CD4-positive, alpha-beta T cell (primary cell): ENCODE data around the gene GRK5. TPM values are rescaled to one million over a fixed set of nuclear protein-coding genes. Genes with fewer than 3 reads are reported as not detected.

ENCODE experiments used
- ATAC-seq: fragments of 200-7000 bp; cut with Tn5 transposase; one replicate; pipeline ENCODE4 v1.10.0; 2022; ENCODE audit warnings: mild to moderate bottlenecking; ENCODE audit not compliant: poor library complexity
- CTCF ChIA-PET: fragments of 350-600 bp; sonication (Branson Sonifier 250); formaldehyde crosslinking; loops from one replicate; lab custom pipeline; 2021; ENCODE audit warnings: antibody characterized with exemption, inconsistent platforms; lab: Charles Lee
- POLR2A ChIA-PET: fragments of 350-600 bp; sonication (Branson Sonifier 250); formaldehyde crosslinking; loops from one replicate; lab custom pipeline; 2021; ENCODE audit warnings: antibody characterized with exemption, inconsistent platforms; lab: Charles Lee
- DNase-seq, 14 experiments: peaks; one replicate each; pipeline ENCODE4 v3.0.0-alpha.2; 2013 to 2020; ENCODE audit warnings: mixed read lengths in 2 of 14
- H3K27ac ChIP-seq, 2 donors: one replicate each; pipeline versions ENCODE4 v1.5.1 to v1.7.0; 2013; ENCODE audit warnings: low read length in 2 of 2, low read depth in 1 of 2, mild to moderate bottlenecking in 1 of 2
- H3K27me3 ChIP-seq, 2 experiments: 1 replicate in 1 of 2; 2 replicates in 1 of 2; pipeline versions ENCODE4 v1.6.1 to v1.7.0; 2013; ENCODE audit warnings: low read length in 2 of 2, control low read depth in 1 of 2, mild to moderate bottlenecking in 1 of 2, moderate library complexity in 1 of 2; ENCODE audit not compliant: insufficient read depth in 2 of 2, control insufficient read depth in 1 of 2
- H3K36me3 ChIP-seq: one replicate; pipeline ENCODE4 v1.6.1; 2013; ENCODE audit warnings: low read length, control low read depth; ENCODE audit not compliant: insufficient read depth
- H3K4me1 ChIP-seq: one replicate; pipeline ENCODE4 v1.6.1; 2013; ENCODE audit warnings: low read length, control low read depth; ENCODE audit not compliant: insufficient read depth
- H3K4me3 ChIP-seq: one replicate; pipeline ENCODE4 v1.5.1; 2013; ENCODE audit warnings: mild to moderate bottlenecking, low read length, moderate library complexity
- H3K9me3 ChIP-seq, 2 experiments: 1 replicate in 1 of 2; 2 replicates in 1 of 2; pipeline versions ENCODE4 v1.6.1 to v1.7.0; 2013; ENCODE audit warnings: low read length in 2 of 2, mild to moderate bottlenecking in 2 of 2, control low read depth in 1 of 2, moderate library complexity in 1 of 2; ENCODE audit not compliant: control insufficient read depth in 1 of 2, insufficient read depth in 1 of 2
- H3K27ac Mint-ChIP-seq: one replicate; pipeline ENCODE4 v1.8.0; 2020; ENCODE audit warnings: mixed read lengths
- H3K27me3 Mint-ChIP-seq: one replicate; pipeline ENCODE4 v1.8.0; 2021; ENCODE audit warnings: mixed read lengths
- H3K36me3 Mint-ChIP-seq: one replicate; pipeline ENCODE4 v1.8.0; 2021; ENCODE audit warnings: low read depth, mixed read lengths
- H3K4me1 Mint-ChIP-seq: one replicate; pipeline ENCODE4 v1.8.0; 2021; ENCODE audit warnings: low read depth, mixed read lengths
- H3K4me3 Mint-ChIP-seq: one replicate; pipeline ENCODE4 v1.8.0; 2020; ENCODE audit warnings: mild to moderate bottlenecking, mixed read lengths
- H3K9me3 Mint-ChIP-seq: one replicate; pipeline ENCODE4 v1.8.0; 2020; ENCODE audit warnings: mixed read lengths
- intact Hi-C, 2 experiments: fragments of 100-400 bp; cut with DNase I in 1 of 2; cut with micrococcal nuclease in 1 of 2; formaldehyde crosslinking; loops; one replicate each; pipeline versions ENCODE4 v1.15.1 to v1.9.0; 2023 to 2025; cut with DNase I, micrococcal nuclease
- total RNA-seq, 174 experiments: library from RNA in 2 of 174; stranded (reverse) in 2 of 174; gene quantifications; one replicate each; pipeline ENCODE4 v1.2.3 and lab custom pipeline; 2021 to 2026
- TF ChIP-seq, protein P1 (sequence below): fragments of 200-600 bp; IDR thresholded peaks from one replicate; pipeline ENCODE4 v1.8.0; 2022; ENCODE audit warnings: antibody characterized with exemption, mild to moderate bottlenecking

The GRK5 gene
- total RNA-seq, 2 experiments from 2014 or later, result 19.2 to 20.8 TPM

DNA sequence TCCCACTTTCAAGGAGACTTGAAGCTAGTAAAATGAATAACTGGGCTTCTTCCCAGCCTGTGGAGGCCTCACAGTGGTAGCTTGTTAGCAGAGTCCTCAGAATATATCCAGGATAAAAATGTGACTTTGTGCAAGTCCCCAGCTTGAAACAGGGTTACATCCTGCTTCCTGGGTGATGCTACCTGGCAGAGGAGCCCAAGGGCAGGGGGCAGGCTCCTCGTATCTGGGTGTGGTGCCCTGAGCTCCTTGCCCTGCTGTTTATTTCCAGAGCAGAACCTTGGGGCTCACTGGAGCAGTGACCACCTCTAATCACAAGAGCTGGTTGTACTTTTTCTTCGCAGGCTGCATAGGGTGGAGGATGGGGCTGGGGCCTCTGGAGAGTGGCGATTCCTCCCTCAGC, 94.8 kb downstream of the GRK5 start:
- TF ChIP-seq, protein P1, sequence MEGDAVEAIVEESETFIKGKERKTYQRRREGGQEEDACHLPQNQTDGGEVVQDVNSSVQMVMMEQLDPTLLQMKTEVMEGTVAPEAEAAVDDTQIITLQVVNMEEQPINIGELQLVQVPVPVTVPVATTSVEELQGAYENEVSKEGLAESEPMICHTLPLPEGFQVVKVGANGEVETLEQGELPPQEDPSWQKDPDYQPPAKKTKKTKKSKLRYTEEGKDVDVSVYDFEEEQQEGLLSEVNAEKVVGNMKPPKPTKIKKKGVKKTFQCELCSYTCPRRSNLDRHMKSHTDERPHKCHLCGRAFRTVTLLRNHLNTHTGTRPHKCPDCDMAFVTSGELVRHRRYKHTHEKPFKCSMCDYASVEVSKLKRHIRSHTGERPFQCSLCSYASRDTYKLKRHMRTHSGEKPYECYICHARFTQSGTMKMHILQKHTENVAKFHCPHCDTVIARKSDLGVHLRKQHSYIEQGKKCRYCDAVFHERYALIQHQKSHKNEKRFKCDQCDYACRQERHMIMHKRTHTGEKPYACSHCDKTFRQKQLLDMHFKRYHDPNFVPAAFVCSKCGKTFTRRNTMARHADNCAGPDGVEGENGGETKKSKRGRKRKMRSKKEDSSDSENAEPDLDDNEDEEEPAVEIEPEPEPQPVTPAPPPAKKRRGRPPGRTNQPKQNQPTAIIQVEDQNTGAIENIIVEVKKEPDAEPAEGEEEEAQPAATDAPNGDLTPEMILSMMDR, result no peak
- DNase-seq, result peak in 2 of 14 experiments; percentile 47 to 58
- Mint-ChIP-seq H3K4me3 (no peak overlapping the region), H3K9me3 (peaks cover 5% of the 10 kb centered on the region), H3K4me1 (peaks cover 92% of the 10 kb centered on the region), H3K27ac (peak overlapping the region; percentile 94), H3K27me3 (no peaks in the 10 kb centered on the region), H3K36me3 (peaks cover 18% of the 10 kb centered on the region)
- ChIA-PET CTCF (interaction anchor here (1.3 to 2.6 kb wide), 4 partner anchors 12 to 143 kb away, joined by 3 to 12 read pairs (median 6); partner anchors contain the start of gene GRK5), POLR2A (interaction anchor here (0.8 to 2.0 kb wide), 10 partner anchors 12 to 293 kb away, joined by 3 to 9 read pairs (median 5); partner anchors contain the start of gene GRK5)
- Histone ChIP-seq H3K4me3 (no peak overlapping the region), H3K27ac (peak overlapping the region; percentile 71 to 76), H3K27me3 (no peaks in the 10 kb centered on the region), H3K9me3 (peaks cover 0 to 2% of the 10 kb centered on the region in 2 experiments), H3K4me1 (peaks cover 90% of the 10 kb centered on the region), H3K36me3 (no peaks in the 10 kb centered on the region)
- no peak for ATAC-seq
- intact Hi-C loops, result loop anchor here in 1 of 2 experiments (5.0 kb wide), 2 partner anchors 35 to 190 kb away; no protein-coding TSS in a partner anchor

DNA sequence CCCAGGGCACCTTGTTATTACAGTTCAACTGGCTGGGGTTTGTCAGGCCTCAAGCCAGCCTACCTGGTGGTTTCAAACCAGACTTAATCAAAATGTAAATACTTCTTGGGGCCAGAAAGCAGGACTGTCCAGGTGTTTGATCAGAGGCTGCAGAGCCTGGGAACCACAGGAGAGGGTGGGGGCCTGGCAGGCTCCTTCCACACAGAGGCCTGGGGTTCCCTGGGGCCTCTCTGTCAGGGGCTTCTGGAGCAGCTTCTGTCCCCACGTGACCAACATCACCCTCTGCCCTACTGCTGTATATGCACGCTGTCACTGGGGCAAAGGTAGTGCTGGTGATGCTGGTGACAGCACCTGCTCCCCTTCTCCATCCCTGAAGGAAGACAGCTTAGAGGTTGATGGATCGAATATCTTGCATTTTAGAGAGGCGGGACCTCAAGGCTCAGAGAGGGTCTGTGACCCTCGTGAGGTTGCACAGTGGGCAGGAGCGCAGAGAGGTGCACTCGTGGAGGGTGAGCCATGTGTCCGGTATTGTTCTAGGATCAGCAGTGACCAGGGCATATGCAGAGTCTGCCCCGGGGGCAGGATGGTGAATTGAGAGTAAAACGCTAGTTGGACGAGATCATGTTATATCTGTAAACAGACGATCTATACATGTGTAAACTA, 95.4 kb downstream of the GRK5 start:
- peak overlapping the region; percentile 71 to 76 for H3K27ac ChIP-seq
- no peak overlapping the region for H3K4me3 ChIP-seq
- H3K9me3 ChIP-seq, result no peaks in the 10 kb centered on the region
- TF ChIP-seq, protein P1, result no peak
- Mint-ChIP-seq H3K9me3 (peaks cover 2% of the 10 kb centered on the region), H3K36me3 (peaks cover 13% of the 10 kb centered on the region), H3K27me3 (no peaks in the 10 kb centered on the region), H3K4me1 (peaks cover 94% of the 10 kb centered on the region), H3K27ac (peak overlapping the region; percentile 94), H3K4me3 (no peak overlapping the region)
- H3K27me3 ChIP-seq, result no peaks in the 10 kb centered on the region
- DNase-seq (no peak), ATAC-seq (no peak)
- CTCF ChIA-PET, result interaction anchor here (1.3 to 2.6 kb wide), 4 partner anchors 13 to 143 kb away, joined by 3 to 12 read pairs (median 6); partner anchors contain the start of gene GRK5
- intact Hi-C loops, result loop anchor here in 1 of 2 experiments (5.0 kb wide), 2 partner anchors 35 to 190 kb away; no protein-coding TSS in a partner anchor
- H3K4me1 ChIP-seq, result peaks cover 94% of the 10 kb centered on the region
- H3K36me3 ChIP-seq, result no peaks in the 10 kb centered on the region
- POLR2A ChIA-PET, result interaction anchor here (0.5 to 2.0 kb wide), 4 partner anchors 32 to 230 kb away, joined by 3 to 9 read pairs (median 8); no protein-coding TSS in a partner anchor

DNA sequence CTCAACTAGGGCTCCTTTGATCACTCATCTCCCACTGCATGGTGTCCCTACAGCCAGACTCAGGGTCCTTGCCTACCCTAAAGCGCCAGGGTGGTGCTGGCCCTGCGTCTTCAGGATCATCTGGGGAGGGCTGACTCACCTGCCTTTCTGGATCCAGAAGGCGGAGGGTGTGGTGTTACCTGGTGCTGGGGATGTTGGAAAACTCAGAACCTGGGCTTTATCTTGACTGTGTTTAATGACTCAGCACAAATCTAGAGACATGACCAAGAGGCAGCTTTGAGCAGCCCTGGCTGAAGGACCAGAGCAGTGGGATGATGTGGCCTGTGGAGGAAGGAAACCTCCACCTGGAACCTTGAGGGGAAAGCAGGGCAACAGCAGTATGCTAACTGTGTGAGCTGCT, 96.5 kb downstream of the GRK5 start:
- peak overlapping the region; percentile 94 for H3K27ac Mint-ChIP-seq
- ATAC-seq (no peak), DNase-seq (no peak)
- TF ChIP-seq, protein P1, result no peak
- H3K36me3 Mint-ChIP-seq, result peaks cover 4% of the 10 kb centered on the region
- Histone ChIP-seq H3K27me3 (no peaks in the 10 kb centered on the region), H3K4me3 (no peak overlapping the region), H3K4me1 (peaks cover 92% of the 10 kb centered on the region), H3K27ac (no peak overlapping the region), H3K36me3 (no peaks in the 10 kb centered on the region), H3K9me3 (no peaks in the 10 kb centered on the region)
- CTCF ChIA-PET, result no interaction called here
- H3K9me3 Mint-ChIP-seq, result no peaks in the 10 kb centered on the region
- POLR2A ChIA-PET, result interaction anchor here (2.7 to 3.6 kb wide), 2 partner anchors 35 to 95 kb away, joined by 21 to 63 read pairs; partner anchors contain the start of gene GRK5
- no peak overlapping the region for H3K4me3 Mint-ChIP-seq
- peaks cover 85% of the 10 kb centered on the region for H3K4me1 Mint-ChIP-seq
- intact Hi-C loops, result loop anchor here in 1 of 2 experiments (2.0 to 5.0 kb wide), 3 partner anchors 13 to 188 kb away; no protein-coding TSS in a partner anchor
- H3K27me3 Mint-ChIP-seq, result no peaks in the 10 kb centered on the region
